ENCODE results near the gene SLN.

GRCh38 chr11:107744736-107745135 lies 32.9 kb upstream of the SLN start:
- TF ChIP-seq CTCF (IDR thresholded peaks at IDR 0.05), result no peak
- TF ChIP-seq POLR2A (IDR thresholded peaks at IDR 0.05), result no peak
